GM19043 (cell line): ENCODE results near the gene VRK2.
"Not testable (repeated sequence)": the region's sequence is repeated elsewhere in the genome, so short reads cannot be mapped to it uniquely, and the experiment has no call there.

Source experiments
- ATAC-seq: cut with Tn5 transposase; IDR thresholded peaks from one replicate; pipeline ENCODE4 v1.9.1; 2021; ENCODE audit warnings: low read depth; ENCODE audit not compliant: unreplicated experiment

The VRK2 gene

GRCh38 chr2:58156780-58157179 is 110.2 kb downstream of the VRK2 start:
- no peak for ATAC-seq

GRCh38 chr2:58157754-58158153 is 111.1 kb downstream of the VRK2 start:
- ATAC-seq = no peak

DNA sequence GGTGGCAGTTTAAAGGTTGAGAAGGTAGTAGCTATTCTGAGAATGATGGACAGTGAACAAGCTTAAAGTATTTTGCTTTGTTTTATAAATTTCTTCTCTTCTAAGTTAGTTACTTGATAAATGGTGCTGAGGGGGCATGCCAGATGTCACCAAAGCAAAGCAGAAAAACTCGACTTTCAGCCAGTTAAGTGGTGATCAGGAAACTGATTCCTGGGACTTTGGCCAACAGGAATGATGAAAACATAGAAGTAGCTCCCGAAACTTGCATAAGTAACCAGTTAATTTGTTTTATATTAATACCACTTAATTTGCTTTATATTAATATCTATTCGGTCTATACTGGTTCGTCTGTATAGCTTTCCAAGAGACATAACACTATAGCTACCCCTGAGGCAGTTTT is 111.9 kb downstream of the VRK2 start:
- ATAC-seq = no peak

DNA sequence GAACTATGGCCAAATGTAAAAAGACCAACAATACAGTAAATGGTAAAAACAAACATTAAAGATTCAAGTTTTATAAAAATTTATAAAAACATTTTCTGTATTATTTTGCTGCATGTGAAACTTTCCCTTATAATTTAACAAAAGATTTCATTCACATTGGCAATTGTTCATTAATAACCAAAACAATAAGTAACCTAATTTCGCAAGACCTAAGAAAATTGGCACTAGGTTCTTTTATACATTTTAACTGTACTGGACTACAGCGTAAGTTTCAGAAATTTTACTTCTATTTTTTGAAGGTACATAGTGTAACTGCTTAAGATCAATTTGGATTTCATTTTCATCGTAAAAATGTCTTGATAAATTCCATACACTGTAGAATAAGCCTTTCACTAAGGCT is 117.3 kb downstream of the VRK2 start:
- ATAC-seq = no peak

GRCh38 chr2:58168130-58168529 is 121.5 kb downstream of the VRK2 start:
- ATAC-seq = not testable (repeated sequence)

DNA sequence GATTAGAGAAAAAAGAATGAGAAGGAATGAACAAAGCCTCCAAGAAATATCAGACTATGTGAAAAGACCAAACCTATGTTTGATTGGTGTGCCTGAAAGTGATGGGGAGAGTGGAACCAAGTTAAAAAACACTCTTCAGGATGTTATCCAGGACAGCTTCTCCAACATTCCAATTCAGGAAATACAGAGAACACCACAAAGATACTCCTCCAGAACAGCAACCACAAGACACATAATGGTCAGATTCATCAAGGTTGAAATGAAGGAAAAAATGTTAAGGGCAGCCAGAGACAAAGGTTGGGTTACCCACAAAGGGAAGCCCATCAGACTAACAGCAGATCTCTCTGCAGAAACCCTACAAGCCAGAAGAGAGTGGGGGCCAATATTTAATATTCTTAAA is 123.2 kb downstream of the VRK2 start:
- not testable (repeated sequence) for ATAC-seq

DNA sequence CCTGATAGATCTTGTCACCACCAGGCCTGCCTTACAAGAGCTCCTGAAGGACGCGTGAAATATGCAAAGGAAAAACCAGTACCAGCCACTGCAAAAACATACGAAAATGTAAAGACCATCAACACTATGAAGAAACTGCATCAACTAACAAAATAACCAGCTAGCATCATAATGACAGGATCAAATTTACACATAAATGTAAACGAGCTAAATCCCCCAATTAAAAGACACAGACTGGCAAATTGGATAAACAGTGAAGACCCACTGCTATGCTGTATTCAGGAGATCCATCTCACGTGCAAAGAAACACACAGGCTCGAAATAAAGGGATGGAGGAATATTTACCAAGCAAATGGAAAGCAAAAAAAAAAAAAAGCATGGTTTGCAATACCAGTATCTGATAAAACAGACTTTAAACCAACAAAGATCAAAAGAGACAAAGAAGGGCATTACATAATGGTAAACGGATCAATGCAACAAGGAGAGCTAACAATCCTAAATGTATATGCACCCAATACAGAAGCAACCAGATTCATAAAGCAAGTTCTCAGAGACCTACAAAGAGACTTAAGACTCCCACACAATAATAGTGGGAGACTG is 123.8 kb downstream of the VRK2 start:
- not testable (repeated sequence) for ATAC-seq

- ATAC-seq = not testable (repeated sequence)
Observed at GRCh38 chr2:58171831-58172230, 125.2 kb downstream of the VRK2 start.

DNA sequence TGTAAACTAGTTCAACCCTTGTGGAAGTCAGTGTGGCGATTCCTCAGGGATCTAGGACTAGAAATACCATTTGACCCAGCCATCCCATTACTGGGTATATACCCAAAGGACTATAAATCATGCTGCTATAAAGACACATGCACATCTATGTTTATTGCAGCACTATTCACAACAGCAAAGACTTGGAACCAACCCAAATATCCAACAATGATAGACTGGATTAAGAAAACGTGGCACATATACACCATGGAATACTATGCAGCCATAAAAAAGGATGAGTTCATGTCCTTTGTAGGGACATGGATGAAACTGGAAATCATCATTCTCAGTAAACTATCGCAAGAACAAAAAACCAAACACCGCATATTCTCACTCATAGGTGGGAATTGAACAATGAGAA is 130.6 kb downstream of the VRK2 start:
- not testable (repeated sequence) for ATAC-seq

DNA sequence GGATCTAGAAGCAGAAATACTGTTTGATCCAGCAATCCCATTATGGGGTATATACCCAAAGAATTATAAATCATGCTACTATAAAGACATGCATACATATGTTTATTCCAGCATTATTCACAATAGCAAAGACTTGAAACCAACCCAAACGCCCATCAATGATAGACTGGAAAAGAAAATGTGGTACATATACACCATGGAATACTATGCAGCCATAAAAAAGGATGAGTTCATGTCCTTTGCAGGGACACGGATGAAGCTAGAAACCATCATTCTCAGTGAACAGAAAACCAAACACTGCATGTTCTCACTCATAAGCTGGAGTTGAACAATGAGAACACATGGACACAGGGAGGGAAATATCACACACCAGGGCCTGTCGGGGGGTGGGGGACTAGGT is 133.6 kb downstream of the VRK2 start:
- not testable (repeated sequence) for ATAC-seq

GRCh38 chr2:58180635-58181034 is 134.0 kb downstream of the VRK2 start:
- no peak for ATAC-seq

- ATAC-seq = no peak
Observed at GRCh38 chr2:58182527-58182926, 135.9 kb downstream of the VRK2 start.

DNA sequence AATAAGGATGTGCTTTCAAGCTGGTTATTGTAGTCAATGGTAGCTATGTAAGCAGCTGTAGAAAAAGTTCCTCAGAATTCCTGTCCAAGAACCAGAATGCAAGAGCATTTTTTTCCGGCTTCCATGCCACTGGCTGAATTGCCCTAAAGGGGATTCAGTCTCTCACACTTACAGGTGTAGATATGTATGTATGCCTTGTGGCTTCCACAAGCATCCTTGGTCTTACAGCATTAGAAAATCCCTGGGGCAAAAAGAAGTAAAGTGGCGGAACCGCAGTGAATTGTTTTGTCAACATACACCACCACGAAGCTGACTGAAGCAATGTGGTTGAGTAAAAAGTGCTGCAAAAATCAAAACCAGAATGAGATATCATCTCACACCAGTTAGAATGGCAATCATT is 139.9 kb downstream of the VRK2 start:
- ATAC-seq = no peak

DNA sequence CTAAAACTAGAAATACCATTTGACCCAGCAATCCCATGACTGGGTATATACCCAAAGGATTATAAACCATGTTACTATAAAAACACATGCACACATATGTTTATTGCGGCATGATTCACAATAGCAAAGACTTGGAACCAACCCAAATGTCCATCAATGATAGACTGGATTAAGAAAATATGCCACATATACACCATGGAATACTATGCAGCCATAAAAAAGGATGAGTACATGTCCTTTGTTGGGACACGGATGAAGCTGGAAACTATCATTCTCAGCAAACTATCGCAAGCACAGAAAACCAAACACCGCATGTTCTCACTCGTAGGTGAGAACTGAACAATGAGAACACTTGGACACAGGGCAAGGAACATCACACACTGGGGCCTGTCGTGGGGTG is 140.4 kb downstream of the VRK2 start:
- not testable (repeated sequence) for ATAC-seq

GRCh38 chr2:58194458-58194857 is 147.9 kb downstream of the VRK2 start:
- no peak for ATAC-seq

- no peak for ATAC-seq
Observed at GRCh38 chr2:58195662-58196061, 149.1 kb downstream of the VRK2 start.

- no peak for ATAC-seq
Observed at GRCh38 chr2:58197894-58198293, 151.3 kb downstream of the VRK2 start.

DNA sequence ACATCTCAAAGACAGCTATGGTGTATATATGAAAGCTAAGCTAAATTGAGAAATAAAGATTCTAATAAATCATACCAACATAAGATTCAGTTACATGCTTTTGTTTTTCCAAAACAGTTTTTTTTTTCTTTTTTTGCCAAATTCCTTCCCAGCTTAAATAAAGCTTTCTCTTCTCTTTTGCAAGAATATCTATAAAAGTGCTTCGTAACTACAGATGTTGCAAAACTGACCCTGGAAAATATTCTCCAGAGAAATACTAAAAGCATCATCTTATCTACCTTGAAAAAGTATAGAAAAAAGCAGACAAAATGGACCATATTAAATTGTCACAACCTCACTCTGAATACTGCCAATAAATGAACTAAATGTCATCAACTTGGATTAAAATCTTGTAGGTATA is 155.8 kb downstream of the VRK2 start:
- ATAC-seq = no peak

DNA sequence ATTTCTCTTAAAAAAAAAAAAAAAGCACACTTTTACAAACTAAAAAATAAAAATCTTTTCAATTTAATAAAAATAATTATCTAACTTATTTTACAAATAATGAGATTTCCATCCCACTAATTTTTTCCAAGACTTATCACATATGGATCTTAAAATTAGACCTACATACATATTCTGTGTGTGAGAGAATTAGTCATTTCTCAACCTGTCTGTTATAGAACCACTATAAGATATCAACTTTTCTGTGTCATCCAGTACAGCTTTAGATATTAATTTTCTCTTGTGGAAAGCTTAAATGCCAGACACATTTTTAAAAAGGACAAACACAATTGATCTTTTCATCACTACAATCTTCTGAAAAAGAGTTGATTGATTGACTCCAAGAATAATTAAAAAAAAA is 156.4 kb downstream of the VRK2 start:
- ATAC-seq = no peak

- no peak for ATAC-seq
Observed at GRCh38 chr2:58204195-58204959, 157.8 kb downstream of the VRK2 start.

- no peak for ATAC-seq
Observed at GRCh38 chr2:58206785-58207184, 160.2 kb downstream of the VRK2 start.

GRCh38 chr2:58207189-58207588 is 160.6 kb downstream of the VRK2 start:
- no peak for ATAC-seq
